Heart left ventricle (tissue), 13 donors: Measurements from ENCODE around the gene PUS1.

Experiments
- POLR2A ChIP-seq, 2 donors: fragments of 450-650 bp; IDR thresholded peaks; one replicate each; pipeline ENCODE4 v1.6.1; 2017; ENCODE audit warnings: antibody characterized with exemption in 2 of 2, mild to moderate bottlenecking in 2 of 2, moderate library complexity in 2 of 2
- TF ChIP-seq, protein P1 (sequence below), 12 donors: fragments of 200-600 bp; sonication (generic) in 4 of 12; IDR thresholded peaks; one replicate each; pipeline versions ENCODE4 v1.5.0 to v1.8.0; 2018 to 2022; ENCODE audit warnings: antibody characterized with exemption in 12 of 12, mild to moderate bottlenecking in 5 of 12
- donor health status: ischemic (EF 13 %, LVEDD 7.1; RV severe dilation, severe dysfunction).
- donor health status: DM: no; HTN: yes; CAD: no.
- donor health status: DM: no; HTN: no; CAD: no.
- donor health status: ischemic (EF 25% LVEDD 6.9; RV normal size, moderate dysfunction).
- donor health status: ischemic (EF 25% LVEDD 5.7; RV mildly dilated, moderate dysfunction).
- donor health status: ischemic (EF 35%, LVEDD 5.7; RV mildly dilated, moderate dysfunction).
- donor health status: nonischemic (EF 11% LVEDD 7.7; RV severe dilation, severe dysfunction).
- donor health status: DM: yes; HTN: yes; CAD: no.
- donor health status: PGD.
- donor health status: ischemic (EF 29% LVEDD 5.4; RV normal size, mild dysfunction).
- donor health status: nonischemic (EF 23%, LVEDD 6.1; RV moderate dilation, normal function).

DNA sequence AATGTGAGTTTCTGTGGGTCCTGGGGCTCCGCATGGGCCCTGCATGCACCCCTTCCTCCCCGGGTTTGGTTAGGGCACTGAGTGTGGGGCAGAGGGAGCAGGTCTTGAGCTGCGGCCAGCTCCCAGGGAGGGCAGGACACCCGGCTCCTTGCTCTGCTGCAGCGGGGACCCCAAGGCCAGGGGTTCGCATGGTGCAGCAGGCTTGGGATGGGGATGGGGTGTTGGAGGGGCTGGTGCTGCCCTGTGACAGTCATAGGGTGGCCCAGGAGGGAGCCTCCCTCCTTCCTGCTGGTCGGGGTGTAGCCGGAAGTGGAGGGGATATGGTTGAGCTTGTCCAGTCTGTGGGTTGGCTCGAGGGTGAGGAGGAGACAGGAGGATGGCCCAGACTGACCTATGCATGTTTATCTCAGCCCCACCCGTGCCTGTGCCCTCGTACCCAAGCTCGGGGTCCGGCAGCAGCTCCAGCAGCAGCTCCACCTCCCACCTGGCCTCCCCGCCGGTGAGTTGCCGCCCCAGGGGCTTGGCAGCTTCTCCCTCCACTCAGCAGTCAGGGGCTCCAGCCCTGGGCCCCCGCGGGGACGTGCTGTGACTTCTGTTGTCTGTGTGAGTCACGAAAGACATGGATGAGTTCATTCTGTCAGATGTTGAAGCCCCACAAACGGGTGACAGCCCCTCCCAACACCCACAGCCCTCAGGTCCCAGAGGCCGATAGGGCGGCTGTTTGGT, 18.6 kb upstream of the PUS1 start:
- TF ChIP-seq, protein P1, sequence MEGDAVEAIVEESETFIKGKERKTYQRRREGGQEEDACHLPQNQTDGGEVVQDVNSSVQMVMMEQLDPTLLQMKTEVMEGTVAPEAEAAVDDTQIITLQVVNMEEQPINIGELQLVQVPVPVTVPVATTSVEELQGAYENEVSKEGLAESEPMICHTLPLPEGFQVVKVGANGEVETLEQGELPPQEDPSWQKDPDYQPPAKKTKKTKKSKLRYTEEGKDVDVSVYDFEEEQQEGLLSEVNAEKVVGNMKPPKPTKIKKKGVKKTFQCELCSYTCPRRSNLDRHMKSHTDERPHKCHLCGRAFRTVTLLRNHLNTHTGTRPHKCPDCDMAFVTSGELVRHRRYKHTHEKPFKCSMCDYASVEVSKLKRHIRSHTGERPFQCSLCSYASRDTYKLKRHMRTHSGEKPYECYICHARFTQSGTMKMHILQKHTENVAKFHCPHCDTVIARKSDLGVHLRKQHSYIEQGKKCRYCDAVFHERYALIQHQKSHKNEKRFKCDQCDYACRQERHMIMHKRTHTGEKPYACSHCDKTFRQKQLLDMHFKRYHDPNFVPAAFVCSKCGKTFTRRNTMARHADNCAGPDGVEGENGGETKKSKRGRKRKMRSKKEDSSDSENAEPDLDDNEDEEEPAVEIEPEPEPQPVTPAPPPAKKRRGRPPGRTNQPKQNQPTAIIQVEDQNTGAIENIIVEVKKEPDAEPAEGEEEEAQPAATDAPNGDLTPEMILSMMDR (IDR thresholded peaks at IDR 0.05): no peak
- TF ChIP-seq POLR2A (IDR thresholded peaks at IDR 0.05): no peak
